Fibroblast of lung (primary cell): ENCODE measurements around the gene TMEM51. TPM values are rescaled to one million over a fixed set of nuclear protein-coding genes. Genes with fewer than 3 reads are reported as not detected.
"Not testable (repeated sequence)": the region's sequence is repeated elsewhere in the genome, so short reads cannot be mapped to it uniquely, and the experiment has no call there.

Experiments used
- DNase-seq, 2 donors: peaks; one replicate each; pipeline versions ENCODE4 v3.0.0 to v3.0.0-alpha.2; 2010; ENCODE audit warnings: low read depth in 2 of 2
- H2AFZ ChIP-seq: 2 replicates; pipeline ENCODE4 v1.5.1; 2012; ENCODE audit warnings: low read length, control low read depth, inconsistent platforms
- H3K27ac ChIP-seq: 2 replicates; pipeline ENCODE4 v1.5.1; 2011; ENCODE audit warnings: low read length, control low read depth; ENCODE audit not compliant: insufficient read depth
- H3K27me3 ChIP-seq: 2 replicates; pipeline ENCODE4 v1.5.1; 2011; ENCODE audit warnings: mild to moderate bottlenecking, low read length; ENCODE audit not compliant: control insufficient read depth, insufficient read depth
- H3K36me3 ChIP-seq: 2 replicates; pipeline ENCODE4 v1.5.1; 2011; ENCODE audit warnings: low read length; ENCODE audit not compliant: control insufficient read depth, insufficient read depth
- H3K4me1 ChIP-seq: 2 replicates; pipeline ENCODE4 v1.5.1; 2011; ENCODE audit warnings: low read length; ENCODE audit not compliant: control insufficient read depth, insufficient read depth; ENCODE audit errors: extremely low read depth
- H3K4me2 ChIP-seq: 2 replicates; pipeline ENCODE4 v1.5.1; 2011; ENCODE audit warnings: low read length, control low read depth; ENCODE audit not compliant: insufficient read depth; ENCODE audit errors: extremely low read depth
- H3K4me3 ChIP-seq, 4 experiments: fragments of 200-600 bp in 1 of 4; sonication (generic) in 1 of 4; replicated peaks in 1 of 4; 2 replicates each; pipeline ENCODE4 v1.5.1; 2011 to 2016; ENCODE audit warnings: low read length in 4 of 4, low read depth in 3 of 4, mild to moderate bottlenecking in 3 of 4, control low read depth in 2 of 4, inconsistent platforms in 1 of 4, mixed read lengths in 1 of 4; ENCODE audit not compliant: insufficient read depth in 1 of 4; ENCODE audit errors: control extremely low read depth in 1 of 4
- H3K79me2 ChIP-seq: 2 replicates; pipeline ENCODE4 v1.5.1; 2012; ENCODE audit warnings: mild to moderate bottlenecking, low read length, inconsistent platforms; ENCODE audit not compliant: control insufficient read depth, insufficient read depth
- H3K9ac ChIP-seq: 2 replicates; pipeline ENCODE4 v1.5.1; 2011; ENCODE audit warnings: mild to moderate bottlenecking, low read length, control low read depth; ENCODE audit not compliant: insufficient read depth
- H3K9me3 ChIP-seq: 2 replicates; pipeline ENCODE4 v1.5.1; 2012; ENCODE audit warnings: low read depth, low read length; ENCODE audit not compliant: control insufficient read depth, insufficient read depth
- H4K20me1 ChIP-seq: 2 replicates; pipeline ENCODE4 v1.5.1; 2011; ENCODE audit warnings: low read length; ENCODE audit not compliant: control insufficient read depth, insufficient read depth; ENCODE audit errors: extremely low read depth
- EZH2 ChIP-seq: IDR thresholded peaks from 2 replicates; pipeline ENCODE4 v1.5.1; 2012; ENCODE audit warnings: low read length, control low read depth, mild to moderate bottlenecking; ENCODE audit errors: missing control alignments
- polyA plus RNA-seq, 2 donors: library from polyadenylated mRNA; depleted of rRNA in 1 of 2; stranded (reverse) in 1 of 2; unstranded in 1 of 2; fragments of >200 nt; gene quantifications; 2 replicates each; pipeline ENCODE4 v1.2.1, GENCODE V29; 2011 to 2012; ENCODE audit warnings: missing spikeins in 1 of 2
- total RNA-seq: library from RNA; depleted of rRNA; stranded (reverse); fragments of >200 nt; gene quantifications from 2 replicates; pipeline ENCODE4 v1.2.1, GENCODE V29; 2014
- TF ChIP-seq, protein P1 (sequence below), 2 donors: IDR thresholded peaks in 1 of 2; conservative IDR thresholded peaks in 1 of 2; 1 replicate in 1 of 2; 2 replicates in 1 of 2; pipeline ENCODE4 v1.5.1; 2011 to 2012; ENCODE audit warnings: low read length in 2 of 2, control low read depth in 1 of 2, inconsistent platforms in 1 of 2, low read depth in 1 of 2, mild to moderate bottlenecking in 1 of 2

Gene TMEM51
- total and polyA plus RNA-seq, 2 donors (not counting 1 experiment from before 2014, with no cell fraction given): 6.1 to 19.0 TPM

DNA sequence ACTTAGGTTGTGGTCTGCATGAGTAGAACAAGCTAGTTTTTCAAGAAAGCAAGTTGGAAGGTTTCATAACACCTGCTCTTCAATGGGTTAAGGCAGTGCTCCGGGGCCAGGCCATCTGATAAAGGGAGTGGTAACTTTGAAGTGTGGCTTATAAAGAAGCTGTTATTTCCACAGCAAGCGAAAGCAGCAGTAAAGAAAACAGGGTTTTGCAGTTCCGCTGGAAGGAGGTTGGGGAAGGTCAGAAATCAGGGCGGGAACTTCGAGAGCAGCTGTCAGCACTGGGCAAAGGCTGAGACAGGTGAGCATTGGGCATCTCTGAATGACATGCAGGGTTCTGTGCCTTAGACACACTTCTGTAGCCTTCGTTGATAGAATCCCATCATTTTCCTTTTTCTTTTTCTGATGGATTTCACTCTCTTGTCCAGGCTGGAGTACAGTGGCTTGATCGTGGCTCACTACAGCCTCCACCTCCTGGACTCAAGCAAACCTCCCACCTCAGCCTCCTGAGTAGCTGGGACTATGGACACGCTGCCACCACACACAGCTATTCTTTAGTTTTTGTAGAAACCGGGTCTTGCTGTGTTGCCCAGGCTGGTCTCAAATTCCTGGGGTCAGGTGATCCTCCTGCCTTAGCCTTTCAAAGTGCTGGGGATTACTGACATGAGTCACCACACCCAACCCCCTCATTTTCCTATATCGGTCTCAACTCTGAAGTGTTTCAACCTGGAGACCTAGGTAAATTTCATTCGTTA lies 20.5 kb downstream of the TMEM51 start:
- no peaks in the 10 kb centered on the region for H3K36me3 ChIP-seq
- H3K4me1 ChIP-seq: peaks cover 22% of the 10 kb centered on the region
- no peak overlapping the region for H3K4me2 ChIP-seq
- no peaks in the 10 kb centered on the region for H3K27me3 ChIP-seq
- TF ChIP-seq, protein P1, sequence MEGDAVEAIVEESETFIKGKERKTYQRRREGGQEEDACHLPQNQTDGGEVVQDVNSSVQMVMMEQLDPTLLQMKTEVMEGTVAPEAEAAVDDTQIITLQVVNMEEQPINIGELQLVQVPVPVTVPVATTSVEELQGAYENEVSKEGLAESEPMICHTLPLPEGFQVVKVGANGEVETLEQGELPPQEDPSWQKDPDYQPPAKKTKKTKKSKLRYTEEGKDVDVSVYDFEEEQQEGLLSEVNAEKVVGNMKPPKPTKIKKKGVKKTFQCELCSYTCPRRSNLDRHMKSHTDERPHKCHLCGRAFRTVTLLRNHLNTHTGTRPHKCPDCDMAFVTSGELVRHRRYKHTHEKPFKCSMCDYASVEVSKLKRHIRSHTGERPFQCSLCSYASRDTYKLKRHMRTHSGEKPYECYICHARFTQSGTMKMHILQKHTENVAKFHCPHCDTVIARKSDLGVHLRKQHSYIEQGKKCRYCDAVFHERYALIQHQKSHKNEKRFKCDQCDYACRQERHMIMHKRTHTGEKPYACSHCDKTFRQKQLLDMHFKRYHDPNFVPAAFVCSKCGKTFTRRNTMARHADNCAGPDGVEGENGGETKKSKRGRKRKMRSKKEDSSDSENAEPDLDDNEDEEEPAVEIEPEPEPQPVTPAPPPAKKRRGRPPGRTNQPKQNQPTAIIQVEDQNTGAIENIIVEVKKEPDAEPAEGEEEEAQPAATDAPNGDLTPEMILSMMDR (conservative IDR thresholded peaks at IDR 0.05 in 1 of 2, IDR thresholded peaks at IDR 0.05 in 1 of 2; ENCODE audit: low read depth in 1 of 2, low read length in 2 of 2): no peak
- TF ChIP-seq EZH2: no peak
- DNase-seq: peak in 1 of 2 donors; percentile 30
- no peak overlapping the region for H2AFZ ChIP-seq
- no peaks in the 10 kb centered on the region for H4K20me1 ChIP-seq
- H3K4me3 ChIP-seq: no peak overlapping the region
- H3K9me3 ChIP-seq: no peaks in the 10 kb centered on the region
- H3K9ac ChIP-seq: no peak overlapping the region
- H3K27ac ChIP-seq: no peak overlapping the region
- H3K79me2 ChIP-seq: peaks cover 3% of the 10 kb centered on the region

DNA sequence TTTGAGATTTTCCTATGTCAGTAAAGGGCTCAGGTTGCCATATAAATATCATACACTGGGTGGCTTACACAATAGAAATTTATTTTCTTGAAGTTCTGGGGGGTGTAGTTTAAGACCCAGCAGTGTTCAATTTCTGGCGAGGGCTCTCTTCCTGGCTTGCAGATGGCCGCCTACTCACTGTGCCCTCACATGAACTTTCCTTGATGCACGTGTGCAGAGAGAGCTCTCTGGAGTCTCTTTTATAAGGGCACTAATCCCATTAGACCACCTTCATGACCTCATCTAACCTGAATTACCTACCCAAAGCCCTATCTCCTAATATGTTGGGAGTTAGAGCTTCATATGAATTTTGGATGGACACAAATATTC lies 21.1 kb downstream of the TMEM51 start:
- no peaks in the 10 kb centered on the region for H3K36me3 ChIP-seq
- peaks cover 2% of the 10 kb centered on the region for H3K79me2 ChIP-seq
- TF ChIP-seq, protein P1 (conservative IDR thresholded peaks at IDR 0.05 in 1 of 2, IDR thresholded peaks at IDR 0.05 in 1 of 2; ENCODE audit: low read depth in 1 of 2, low read length in 2 of 2): no peak
- TF ChIP-seq EZH2: no peak
- H3K9me3 ChIP-seq: no peaks in the 10 kb centered on the region
- no peak for DNase-seq
- no peak overlapping the region for H3K4me2 ChIP-seq
- H3K4me3 ChIP-seq: no peak overlapping the region
- H3K27me3 ChIP-seq: no peaks in the 10 kb centered on the region
- no peaks in the 10 kb centered on the region for H4K20me1 ChIP-seq
- no peak overlapping the region for H2AFZ ChIP-seq
- H3K27ac ChIP-seq: no peak overlapping the region
- no peak overlapping the region for H3K9ac ChIP-seq
- peaks cover 25% of the 10 kb centered on the region for H3K4me1 ChIP-seq

DNA sequence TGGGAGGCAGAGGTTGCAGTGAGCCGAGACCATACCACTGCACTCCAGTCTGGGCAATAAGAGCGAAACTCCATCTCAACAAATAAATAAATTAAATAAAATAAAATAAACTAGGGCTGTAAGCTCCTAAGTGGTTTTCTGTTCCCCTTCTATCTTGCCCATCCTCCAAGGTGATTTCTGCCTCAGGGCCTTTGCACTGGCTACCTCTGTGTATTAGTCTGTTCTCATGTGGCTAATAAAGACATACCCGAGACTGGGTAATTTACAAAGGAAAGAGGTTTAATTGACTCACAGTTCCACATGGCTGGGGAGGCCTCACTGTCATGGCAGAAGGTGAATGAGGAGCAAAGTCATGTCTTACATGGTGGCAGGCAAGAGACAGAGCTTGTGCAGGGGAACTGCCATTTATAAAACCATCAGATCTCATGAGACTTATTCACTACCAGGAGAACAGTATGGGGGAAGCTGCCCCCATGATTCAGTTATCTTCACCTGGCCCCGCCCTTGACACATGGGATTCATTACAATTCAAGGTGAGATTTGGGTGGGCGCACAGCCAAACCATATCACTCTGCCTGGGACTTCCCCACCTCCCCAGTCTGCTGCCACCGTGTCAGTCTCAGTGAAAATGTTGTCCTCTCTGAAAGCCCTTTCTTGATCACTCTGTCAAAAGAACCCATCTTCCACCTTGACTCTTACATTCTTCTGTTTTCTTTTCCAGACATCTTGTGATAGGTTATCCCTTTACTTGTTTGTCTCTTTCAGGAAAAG lies 22.0 kb downstream of the TMEM51 start:
- H2AFZ ChIP-seq, H4K20me1 ChIP-seq, H3K9ac ChIP-seq, H3K9me3 ChIP-seq, H3K27ac ChIP-seq, H3K79me2 ChIP-seq, H3K4me2 ChIP-seq, H3K36me3 ChIP-seq, DNase-seq, H3K27me3 ChIP-seq, H3K4me3 ChIP-seq: not testable (repeated sequence)
- H3K4me1 ChIP-seq: peaks cover 34% of the 10 kb centered on the region
